ENCODE results near the gene SPATA32. TPM values are rescaled to one million over a fixed set of nuclear protein-coding genes. Genes with fewer than 3 reads are reported as not detected.

SPATA32 gene, protein sequence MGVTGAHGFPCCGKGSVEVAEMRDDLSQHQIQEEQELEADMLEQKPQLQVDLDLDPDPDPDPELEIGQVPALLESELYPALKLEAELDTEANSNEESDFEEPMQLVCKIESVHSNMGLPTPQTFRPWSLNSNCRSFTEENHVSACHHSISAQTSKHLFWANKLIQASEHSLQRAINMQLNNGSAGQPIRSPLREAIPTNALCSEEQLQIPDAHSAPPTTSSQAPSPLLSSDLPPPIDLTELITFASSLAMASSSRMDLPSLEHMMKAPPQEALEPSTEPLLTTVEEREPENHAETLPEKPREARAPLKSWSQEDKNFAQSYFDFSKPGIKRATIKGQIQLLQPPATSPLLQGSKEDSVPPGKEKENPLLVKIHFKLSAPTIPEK
- total RNA-seq (not detected), polyA plus RNA-seq (ENCODE audit: insufficient read depth, low read depth, low replicate concordance) (not detected)
- long read RNA-seq, donor 1: 0 reads
- long read RNA-seq, donor 2: 0 reads
- long read RNA-seq, donor 3: 0 reads
- long read RNA-seq, donor 4: 0 reads
- long read RNA-seq, donor 5: 0 reads
- long read RNA-seq, donor 6: 0 reads
- long read RNA-seq, donor 7, partial matches to known transcripts: 0 of 6 reads
- long read RNA-seq, donor 7, other reads (novel, unspliced or antisense): 6 of 6 reads
- long read RNA-seq, donor 8: 0 reads
- long read RNA-seq, donor 9: 0 reads
- long read RNA-seq, donor 10: 0 reads

DNA sequence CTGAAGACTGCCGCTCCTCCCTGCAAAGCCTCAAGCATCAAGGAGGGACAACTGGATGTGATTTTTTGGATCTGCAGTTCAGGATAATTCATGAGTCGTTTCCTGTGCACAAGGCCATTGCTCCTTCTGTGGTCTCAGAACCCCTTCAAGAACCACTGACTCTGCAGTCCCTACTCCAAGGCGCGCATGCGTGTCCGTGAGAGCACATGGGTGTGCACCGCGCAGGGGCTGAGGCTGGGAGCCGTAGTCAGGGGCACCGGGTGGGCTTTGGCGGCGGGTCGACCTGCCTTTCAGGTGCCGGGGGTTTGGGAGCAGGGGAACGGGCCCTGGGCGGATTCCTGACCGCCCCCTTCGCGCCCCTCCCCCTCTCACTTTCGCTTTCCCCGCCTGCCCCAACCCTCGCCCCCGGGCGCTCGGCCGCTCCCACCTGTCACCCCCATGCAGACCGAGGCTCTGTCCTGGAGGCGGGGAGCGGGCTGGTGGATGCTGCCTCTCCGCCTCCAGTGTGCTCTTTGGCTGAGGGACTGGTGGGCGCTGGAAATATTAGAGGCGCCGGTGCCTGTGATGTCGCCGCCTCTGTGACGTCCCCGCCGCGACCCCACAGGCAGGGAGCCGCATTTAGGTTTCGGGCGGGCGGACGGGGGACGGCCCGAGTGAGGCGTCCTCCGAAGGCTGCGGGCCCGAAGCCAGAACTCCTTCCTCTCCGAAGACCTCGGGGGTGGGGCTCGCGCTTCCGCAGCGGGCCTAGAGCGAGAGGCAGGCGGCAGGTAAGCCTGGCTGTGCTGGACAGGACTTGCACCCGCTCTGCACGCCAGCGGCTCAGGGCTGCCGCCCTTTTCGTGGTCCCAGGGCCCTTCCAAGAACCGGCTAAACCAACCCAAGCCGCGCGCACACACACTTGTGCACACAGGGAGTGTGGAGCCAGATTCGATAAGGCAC lies at the start of gene SPATA32:
Gene SPATA32, minus strand, starts transcription at position 518 of the 939 bp plus-strand sequence. Its CDS starts 78 bp downstream, at position 440.
- H3K36me3 ChIP-seq (ENCODE audit: control insufficient read depth in 2 of 3, insufficient read depth in 3 of 3, low read length in 3 of 3): peaks cover 0 to 26% (median 17%) of the 10 kb centered on the region in 3 donors
- H3K27ac ChIP-seq (ENCODE audit: low read depth in 2 of 2, low read length in 2 of 2): no peak within 1 kb of the TSS
- peak within 1 kb of the TSS in 1 of 3 donors; percentile 65 for H3K9ac ChIP-seq (ENCODE audit: low read length in 3 of 3)
- FAIRE-seq: no peak
- intact Hi-C loops (cut with DNase I): no loop called here
- H3K4me3 ChIP-seq (ENCODE audit: low read length in 3 of 3): peak within 1 kb of the TSS; percentile 12 to 68 (median 55)
- TF ChIP-seq, protein P1, sequence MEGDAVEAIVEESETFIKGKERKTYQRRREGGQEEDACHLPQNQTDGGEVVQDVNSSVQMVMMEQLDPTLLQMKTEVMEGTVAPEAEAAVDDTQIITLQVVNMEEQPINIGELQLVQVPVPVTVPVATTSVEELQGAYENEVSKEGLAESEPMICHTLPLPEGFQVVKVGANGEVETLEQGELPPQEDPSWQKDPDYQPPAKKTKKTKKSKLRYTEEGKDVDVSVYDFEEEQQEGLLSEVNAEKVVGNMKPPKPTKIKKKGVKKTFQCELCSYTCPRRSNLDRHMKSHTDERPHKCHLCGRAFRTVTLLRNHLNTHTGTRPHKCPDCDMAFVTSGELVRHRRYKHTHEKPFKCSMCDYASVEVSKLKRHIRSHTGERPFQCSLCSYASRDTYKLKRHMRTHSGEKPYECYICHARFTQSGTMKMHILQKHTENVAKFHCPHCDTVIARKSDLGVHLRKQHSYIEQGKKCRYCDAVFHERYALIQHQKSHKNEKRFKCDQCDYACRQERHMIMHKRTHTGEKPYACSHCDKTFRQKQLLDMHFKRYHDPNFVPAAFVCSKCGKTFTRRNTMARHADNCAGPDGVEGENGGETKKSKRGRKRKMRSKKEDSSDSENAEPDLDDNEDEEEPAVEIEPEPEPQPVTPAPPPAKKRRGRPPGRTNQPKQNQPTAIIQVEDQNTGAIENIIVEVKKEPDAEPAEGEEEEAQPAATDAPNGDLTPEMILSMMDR (IDR thresholded peaks at IDR 0.05; ENCODE audit: borderline replicate concordance, extremely low read depth, insufficient read depth): no peak
- peaks cover 0 to 12% (median 0%) of the 10 kb centered on the region in 3 donors for H3K4me1 ChIP-seq (ENCODE audit: control insufficient read depth in 2 of 3, insufficient read depth in 2 of 3, low read depth in 1 of 3, low read length in 3 of 3)
- DNase-seq: peak; percentile 62 to 85 (median 76)
- H3K27me3 ChIP-seq (ENCODE audit: control insufficient read depth, insufficient read depth, low read length): no peaks in the 10 kb centered on the region
- H3K9me3 ChIP-seq (ENCODE audit: control insufficient read depth in 2 of 3, insufficient read depth in 1 of 3, low read length in 3 of 3): no peaks in the 10 kb centered on the region

DNA sequence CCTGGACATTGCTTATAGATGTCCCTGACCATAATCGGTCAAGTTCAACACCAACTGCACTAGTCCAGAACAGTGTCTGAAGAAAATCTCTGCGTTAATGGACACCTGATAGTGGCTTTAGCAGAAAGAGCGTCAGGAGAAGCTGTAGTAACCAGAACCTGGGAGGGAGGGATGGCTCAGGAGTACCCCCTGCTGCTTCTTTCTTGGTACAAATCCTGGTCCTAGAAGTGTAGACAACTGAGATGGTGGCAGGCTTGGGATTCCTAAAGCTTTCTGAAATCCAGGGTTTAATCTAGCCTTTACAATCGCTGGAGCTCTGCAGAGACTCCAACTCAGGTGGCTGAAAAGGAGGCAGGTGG lies 49.5 kb upstream of the SPATA32 start:
- Histone ChIP-seq H3K36me3 (ENCODE audit: control insufficient read depth in 2 of 3, insufficient read depth in 3 of 3, low read length in 3 of 3) (no peaks in the 10 kb centered on the region), H3K9me3 (ENCODE audit: control insufficient read depth in 2 of 3, insufficient read depth in 1 of 3, low read length in 3 of 3) (no peaks in the 10 kb centered on the region), H3K4me1 (ENCODE audit: control insufficient read depth in 2 of 3, insufficient read depth in 2 of 3, low read depth in 1 of 3, low read length in 3 of 3) (peaks cover 0 to 61% (median 56%) of the 10 kb centered on the region in 3 donors), H3K9ac (ENCODE audit: low read length in 3 of 3) (peak overlapping the region in 2 of 3 donors; percentile 34 to 77), H3K4me3 (ENCODE audit: low read length in 3 of 3) (peak overlapping the region in 2 of 3 donors; percentile 26 to 52), H3K27ac (ENCODE audit: low read depth in 2 of 2, low read length in 2 of 2) (peak overlapping the region; percentile 90 to 96), H3K27me3 (ENCODE audit: control insufficient read depth, insufficient read depth, low read length) (no peaks in the 10 kb centered on the region)
- intact Hi-C loops (cut with DNase I): no loop called here
- DNase-seq (no peak), FAIRE-seq (no peak)
- TF ChIP-seq, protein P1 (IDR thresholded peaks at IDR 0.05; ENCODE audit: borderline replicate concordance, extremely low read depth, insufficient read depth): no peak

DNA sequence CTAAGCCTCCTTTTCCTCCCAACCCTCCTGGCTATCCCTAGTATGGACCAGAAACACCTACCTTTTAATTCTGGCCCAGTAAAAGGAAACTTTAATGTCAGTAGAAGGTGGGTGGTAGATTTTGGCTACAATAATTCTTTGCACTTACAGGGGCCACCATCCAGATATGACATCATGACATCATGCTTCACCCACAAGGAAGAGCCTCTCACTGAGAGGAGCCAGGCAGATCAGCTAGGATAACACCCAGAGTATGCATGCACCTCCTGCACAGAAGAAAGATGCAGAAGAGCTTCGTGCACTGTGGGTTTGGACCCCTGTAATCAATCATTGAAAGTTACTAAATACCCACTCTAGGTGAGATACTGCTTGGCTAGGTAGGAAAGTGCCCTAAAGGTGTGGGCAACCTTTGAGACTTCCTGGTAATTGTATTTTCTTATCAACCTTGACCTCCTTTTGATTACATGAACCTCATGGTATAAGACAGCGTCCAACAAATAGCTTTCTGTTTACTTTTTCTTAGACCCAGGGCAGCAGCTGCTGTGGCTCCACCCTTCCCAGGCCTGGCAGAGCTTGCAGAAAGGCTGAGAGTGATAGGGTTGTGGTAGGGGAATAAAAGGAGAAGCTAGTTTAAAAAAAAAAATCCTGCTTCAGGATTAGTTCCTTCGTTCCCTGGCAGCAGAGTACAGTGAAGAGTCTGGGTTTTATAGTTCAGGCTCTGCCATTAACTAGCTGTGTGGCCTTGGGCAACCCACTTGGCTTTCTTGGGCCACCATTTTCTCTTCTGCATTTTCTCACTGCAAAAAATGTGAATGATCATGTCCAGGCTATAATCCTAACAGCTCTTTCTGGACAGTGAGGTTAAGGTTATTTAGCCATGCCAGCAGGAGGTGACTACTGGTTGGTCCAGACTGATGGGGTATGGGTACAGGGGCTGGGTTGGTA lies 48.8 kb upstream of the SPATA32 start:
- DNase-seq: no peak
- Histone ChIP-seq H3K4me1 (ENCODE audit: control insufficient read depth in 2 of 3, insufficient read depth in 2 of 3, low read depth in 1 of 3, low read length in 3 of 3) (peaks cover 0 to 61% (median 60%) of the 10 kb centered on the region in 3 donors), H3K36me3 (ENCODE audit: control insufficient read depth in 2 of 3, insufficient read depth in 3 of 3, low read length in 3 of 3) (no peaks in the 10 kb centered on the region), H3K4me3 (ENCODE audit: low read length in 3 of 3) (no peak overlapping the region), H3K27me3 (ENCODE audit: control insufficient read depth, insufficient read depth, low read length) (no peaks in the 10 kb centered on the region), H3K9me3 (ENCODE audit: control insufficient read depth in 2 of 3, insufficient read depth in 1 of 3, low read length in 3 of 3) (no peaks in the 10 kb centered on the region), H3K9ac (ENCODE audit: low read length in 3 of 3) (peak overlapping the region in 1 of 3 donors; percentile 77), H3K27ac (ENCODE audit: low read depth in 2 of 2, low read length in 2 of 2) (peak overlapping the region; percentile 90 to 96)
- FAIRE-seq: no peak
- TF ChIP-seq, protein P1 (IDR thresholded peaks at IDR 0.05; ENCODE audit: borderline replicate concordance, extremely low read depth, insufficient read depth): no peak
- intact Hi-C loops (cut with DNase I): no loop called here
